ENCODE measurements around the gene BANK1.

GRCh38 chr4:101977076-101977475 is 186.5 kb downstream of the BANK1 start:
- TF ChIP-seq MYNN (tag by site-specific recombination; IDR thresholded peaks at IDR 0.05; ENCODE audit: borderline replicate concordance) (no peak), ZIC2 (tag by site-specific recombination; IDR thresholded peaks at IDR 0.05) (no peak), ZNF26 (tag by site-specific recombination; IDR thresholded peaks at IDR 0.05) (no peak), ATF2 (tag by site-specific recombination; IDR thresholded peaks at IDR 0.05; ENCODE audit: low read depth) (no peak), CTCF (tag by site-specific recombination; IDR thresholded peaks at IDR 0.05) (no peak), ZNF785 (tag by site-specific recombination; IDR thresholded peaks at IDR 0.05) (no peak), ZNF660 (tag by site-specific recombination; IDR thresholded peaks at IDR 0.05) (no peak; the same call in 1 of the 2 replicates), BCL11A (tag by site-specific recombination; IDR thresholded peaks at IDR 0.05; ENCODE audit: low read depth) (no peak), ZNF311 (tag by site-specific recombination; IDR thresholded peaks at IDR 0.05; ENCODE audit: borderline replicate concordance) (no peak), ZNF248 (tag by site-specific recombination; IDR thresholded peaks at IDR 0.05) (no peak), ZNF837 (tag by site-specific recombination; IDR thresholded peaks at IDR 0.05) (no peak)

All from HEK293 (cell line).